Activated CD4-positive, alpha-beta memory T cell treated with anti-CD3 and anti-CD28 coated beads for 36 hours (primary cell): ENCODE results near the gene CDKN2B-AS1. TPM values are rescaled to one million over a fixed set of nuclear protein-coding genes. Genes with fewer than 3 reads are reported as not detected.

Source experiments
- CTCF ChIA-PET: fragments of 350-600 bp; sonication (Branson Sonifier 250); formaldehyde crosslinking; loops from one replicate; lab custom pipeline; 2021; ENCODE audit warnings: antibody characterized with exemption, inconsistent platforms; lab: Charles Lee
- POLR2A ChIA-PET: fragments of 350-600 bp; sonication (Branson Sonifier 250); formaldehyde crosslinking; loops from one replicate; lab custom pipeline; 2021; ENCODE audit warnings: antibody characterized with exemption; lab: Charles Lee
- DNase-seq: peaks from one replicate; pipeline ENCODE4 v3.0.0-alpha.2; 2020
- H3K27ac Mint-ChIP-seq: one replicate; pipeline ENCODE4 v1.8.0; 2021; ENCODE audit warnings: mixed read lengths
- H3K27me3 Mint-ChIP-seq: one replicate; pipeline ENCODE4 v1.8.0; 2021; ENCODE audit warnings: mixed read lengths
- H3K36me3 Mint-ChIP-seq: one replicate; pipeline ENCODE4 v1.8.0; 2021; ENCODE audit warnings: mixed read lengths
- H3K4me1 Mint-ChIP-seq: one replicate; pipeline ENCODE4 v1.8.0; 2021; ENCODE audit warnings: low read depth, mixed read lengths
- H3K4me3 Mint-ChIP-seq: one replicate; pipeline ENCODE4 v1.8.0; 2021; ENCODE audit warnings: mild to moderate bottlenecking, mixed read lengths
- H3K9me3 Mint-ChIP-seq: one replicate; pipeline ENCODE4 v1.8.0; 2021; ENCODE audit warnings: mixed read lengths
- intact Hi-C: fragments of 100-400 bp; cut with micrococcal nuclease; formaldehyde crosslinking; loops from one replicate; pipeline ENCODE4 v1.15.1; 2023
- total RNA-seq, 2 experiments: library from RNA; stranded (reverse); gene quantifications; one replicate each; pipeline ENCODE4 v1.2.3, GENCODE V29; 2021

Gene CDKN2B-AS1
- total RNA-seq, 2 experiments from 2014 or later = 0.59 to 0.87 TPM

- ChIA-PET CTCF (interaction anchor here (0.5 to 1.3 kb wide), 5 partner anchors 12 to 174 kb away, joined by 3 to 4 read pairs (median 3); no protein-coding TSS in a partner anchor), POLR2A (interaction anchor here (1.0 kb wide), 1 partner anchor 14 kb away, joined by 4 read pairs; no protein-coding TSS in a partner anchor)
- H3K27me3 Mint-ChIP-seq = peaks cover 4% of the 10 kb centered on the region
- no peak for DNase-seq
- intact Hi-C loops = no loop called here
- no peaks in the 10 kb centered on the region for H3K36me3 Mint-ChIP-seq
- H3K4me3 Mint-ChIP-seq = no peak overlapping the region
- H3K9me3 Mint-ChIP-seq = no peaks in the 10 kb centered on the region
- peaks cover 19% of the 10 kb centered on the region for H3K4me1 Mint-ChIP-seq
- no peak overlapping the region for H3K27ac Mint-ChIP-seq
These were observed 71.0 kb downstream of the CDKN2B-AS1 start for GRCh38 chr9:22065431-22066200.

GRCh38 chr9:22067196-22067595, 72.6 kb downstream of the CDKN2B-AS1 start:
- DNase-seq = no peak
- ChIA-PET CTCF (interaction anchor here (0.6 kb wide), 1 partner anchor 59 kb away, joined by 3 read pairs; no protein-coding TSS in a partner anchor), POLR2A (no interaction called here)
- Mint-ChIP-seq H3K4me3 (no peak overlapping the region), H3K27ac (no peak overlapping the region), H3K36me3 (no peaks in the 10 kb centered on the region), H3K4me1 (peaks cover 19% of the 10 kb centered on the region), H3K9me3 (no peaks in the 10 kb centered on the region), H3K27me3 (peaks cover 4% of the 10 kb centered on the region)
- intact Hi-C loops = no loop called here

GRCh38 chr9:22068369-22068768, 73.8 kb downstream of the CDKN2B-AS1 start:
- H3K36me3 Mint-ChIP-seq = no peaks in the 10 kb centered on the region
- H3K27me3 Mint-ChIP-seq = peaks cover 6% of the 10 kb centered on the region
- no peaks in the 10 kb centered on the region for H3K9me3 Mint-ChIP-seq
- ChIA-PET POLR2A (no interaction called here), CTCF (interaction anchor here (1.1 to 1.6 kb wide), 3 partner anchors 11 to 30 kb away, joined by 3 to 5 read pairs (median 4); no protein-coding TSS in a partner anchor)
- no peak for DNase-seq
- H3K4me3 Mint-ChIP-seq = no peak overlapping the region
- peaks cover 26% of the 10 kb centered on the region for H3K4me1 Mint-ChIP-seq
- intact Hi-C loops = no loop called here
- no peak overlapping the region for H3K27ac Mint-ChIP-seq

GRCh38 chr9:22073349-22073748, 78.8 kb downstream of the CDKN2B-AS1 start:
- intact Hi-C loops = loop anchor here (1.0 kb wide), 1 partner anchor 21 kb away; no protein-coding TSS in a partner anchor
- no peak overlapping the region for H3K4me3 Mint-ChIP-seq
- no peak overlapping the region for H3K27ac Mint-ChIP-seq
- CTCF ChIA-PET = interaction anchor here (2.1 kb wide), 1 partner anchor 65 kb away, joined by 9 read pairs; the partner anchor contains the start of gene CDKN2B
- no peak for DNase-seq
- H3K36me3 Mint-ChIP-seq = no peaks in the 10 kb centered on the region
- peaks cover 19% of the 10 kb centered on the region for H3K27me3 Mint-ChIP-seq
- no peaks in the 10 kb centered on the region for H3K9me3 Mint-ChIP-seq
- peaks cover 32% of the 10 kb centered on the region for H3K4me1 Mint-ChIP-seq
- POLR2A ChIA-PET = no interaction called here

GRCh38 chr9:22078081-22078480, 83.5 kb downstream of the CDKN2B-AS1 start:
- CTCF ChIA-PET = interaction anchor here (0.7 to 1.1 kb wide), 2 partner anchors 27 to 70 kb away, joined by 3 read pairs; no protein-coding TSS in a partner anchor

GRCh38 chr9:22079873-22080341, 85.3 kb downstream of the CDKN2B-AS1 start:
- DNase-seq = peak; percentile 76
- H3K4me1 Mint-ChIP-seq = peaks cover 43% of the 10 kb centered on the region
- no peaks in the 10 kb centered on the region for H3K36me3 Mint-ChIP-seq
- CTCF ChIA-PET = interaction anchor here (0.8 to 1.9 kb wide), 13 partner anchors 11 to 270 kb away, joined by 3 to 11 read pairs (median 3); partner anchors contain the start of gene CDKN2B
- POLR2A ChIA-PET = interaction anchor here (0.7 to 1.9 kb wide), 11 partner anchors 15 to 270 kb away, joined by 3 to 14 read pairs (median 4); no protein-coding TSS in a partner anchor
- intact Hi-C loops = loop anchor here (1.0 to 5.0 kb wide), 11 partner anchors 17 to 723 kb away; partner anchors contain the start of gene CDKN2B
- H3K9me3 Mint-ChIP-seq = no peaks in the 10 kb centered on the region
- peak overlapping the region; percentile 42 for H3K27ac Mint-ChIP-seq
- H3K27me3 Mint-ChIP-seq = peaks cover 52% of the 10 kb centered on the region
- peak overlapping the region; percentile 24 for H3K4me3 Mint-ChIP-seq

More at GRCh38 chr9:22078081-22078480, 83.5 kb downstream of the CDKN2B-AS1 start:
- Mint-ChIP-seq H3K36me3 (no peaks in the 10 kb centered on the region), H3K9me3 (no peaks in the 10 kb centered on the region), H3K27ac (no peak overlapping the region), H3K4me3 (no peak overlapping the region), H3K4me1 (peaks cover 51% of the 10 kb centered on the region), H3K27me3 (peaks cover 42% of the 10 kb centered on the region)
- no peak for DNase-seq
- POLR2A ChIA-PET = no interaction called here
- intact Hi-C loops = no loop called here

- Mint-ChIP-seq H3K4me3 (no peak overlapping the region), H3K27ac (no peak overlapping the region), H3K36me3 (no peaks in the 10 kb centered on the region), H3K9me3 (no peaks in the 10 kb centered on the region), H3K4me1 (peaks cover 19% of the 10 kb centered on the region), H3K27me3 (peaks cover 44% of the 10 kb centered on the region)
- no peak for DNase-seq
- intact Hi-C loops = loop anchor here (5.0 kb wide), 1 partner anchor 77 kb away; the partner anchor contains the start of gene CDKN2B
- ChIA-PET POLR2A (interaction anchor here (0.8 kb wide), 1 partner anchor 21 kb away, joined by 4 read pairs; no protein-coding TSS in a partner anchor), CTCF (interaction anchor here (0.6 to 1.3 kb wide), 4 partner anchors 13 to 271 kb away, joined by 3 to 5 read pairs (median 4); no protein-coding TSS in a partner anchor)
These were observed 89.9 kb downstream of the CDKN2B-AS1 start for GRCh38 chr9:22084336-22085035.

GRCh38 chr9:22088053-22088716, 93.6 kb downstream of the CDKN2B-AS1 start:
- ChIA-PET CTCF (no interaction called here), POLR2A (no interaction called here)
- Mint-ChIP-seq H3K4me3 (no peak overlapping the region), H3K27me3 (peaks cover 34% of the 10 kb centered on the region), H3K27ac (no peak overlapping the region), H3K36me3 (peaks cover 8% of the 10 kb centered on the region), H3K9me3 (peaks cover 11% of the 10 kb centered on the region), H3K4me1 (peaks cover 4% of the 10 kb centered on the region)
- intact Hi-C loops = no loop called here
- DNase-seq = no peak

- intact Hi-C loops = no loop called here
- POLR2A ChIA-PET = no interaction called here
- Mint-ChIP-seq H3K9me3 (peaks cover 11% of the 10 kb centered on the region), H3K4me3 (no peak overlapping the region), H3K27me3 (peaks cover 30% of the 10 kb centered on the region), H3K27ac (no peak overlapping the region), H3K36me3 (peaks cover 8% of the 10 kb centered on the region), H3K4me1 (peaks cover 4% of the 10 kb centered on the region)
- no peak for DNase-seq
- CTCF ChIA-PET = no interaction called here
These were observed 94.1 kb downstream of the CDKN2B-AS1 start for GRCh38 chr9:22088717-22089061.

- no peak overlapping the region for H3K4me3 Mint-ChIP-seq
- peaks cover 46% of the 10 kb centered on the region for H3K27me3 Mint-ChIP-seq
- peaks cover 19% of the 10 kb centered on the region for H3K4me1 Mint-ChIP-seq
- DNase-seq = no peak
- ChIA-PET POLR2A (no interaction called here), CTCF (interaction anchor here (0.7 kb wide), 1 partner anchor 13 kb away, joined by 3 read pairs; no protein-coding TSS in a partner anchor)
- no peaks in the 10 kb centered on the region for H3K36me3 Mint-ChIP-seq
- intact Hi-C loops = loop anchor here (1.0 kb wide), 1 partner anchor 17 kb away; no protein-coding TSS in a partner anchor
- no peaks in the 10 kb centered on the region for H3K9me3 Mint-ChIP-seq
- no peak overlapping the region for H3K27ac Mint-ChIP-seq
These were observed 103.1 kb downstream of the CDKN2B-AS1 start for GRCh38 chr9:22097707-22098106.

GRCh38 chr9:22098643-22099332, 104.2 kb downstream of the CDKN2B-AS1 start:
- no peak overlapping the region for H3K27ac Mint-ChIP-seq
- no peak overlapping the region for H3K4me3 Mint-ChIP-seq
- no peak for DNase-seq
- intact Hi-C loops = no loop called here
- peaks cover 21% of the 10 kb centered on the region for H3K4me1 Mint-ChIP-seq
- peaks cover 42% of the 10 kb centered on the region for H3K27me3 Mint-ChIP-seq
- H3K9me3 Mint-ChIP-seq = no peaks in the 10 kb centered on the region
- ChIA-PET POLR2A (interaction anchor here (0.8 kb wide), 1 partner anchor 135 kb away, joined by 3 read pairs; no protein-coding TSS in a partner anchor), CTCF (no interaction called here)
- H3K36me3 Mint-ChIP-seq = no peaks in the 10 kb centered on the region
